Ovary (tissue), 3 donors: ENCODE results near the gene DNAJB11.

Experiments
- EP300 ChIP-seq: sonication (generic); formaldehyde crosslinking; IDR thresholded peaks from one replicate; pipeline ENCODE4 v1.6.1; 2017; ENCODE audit warnings: antibody characterized with exemption
- POLR2A ChIP-seq: fragments of 450-650 bp; IDR thresholded peaks from one replicate; pipeline ENCODE4 v1.6.1; 2017; ENCODE audit warnings: antibody characterized with exemption, mild to moderate bottlenecking, moderate library complexity
- TF ChIP-seq, protein P1 (sequence below), 3 donors: fragments of 450-650 bp in 2 of 3; fragments of 200-600 bp in 1 of 3; IDR thresholded peaks; one replicate each; pipeline versions ENCODE4 v1.5.1 to v1.8.0; 2016 to 2022; ENCODE audit warnings: antibody characterized with exemption in 3 of 3, mild to moderate bottlenecking in 1 of 3
- donor health status: DM: no; HTN: no; CAD: no.

DNA sequence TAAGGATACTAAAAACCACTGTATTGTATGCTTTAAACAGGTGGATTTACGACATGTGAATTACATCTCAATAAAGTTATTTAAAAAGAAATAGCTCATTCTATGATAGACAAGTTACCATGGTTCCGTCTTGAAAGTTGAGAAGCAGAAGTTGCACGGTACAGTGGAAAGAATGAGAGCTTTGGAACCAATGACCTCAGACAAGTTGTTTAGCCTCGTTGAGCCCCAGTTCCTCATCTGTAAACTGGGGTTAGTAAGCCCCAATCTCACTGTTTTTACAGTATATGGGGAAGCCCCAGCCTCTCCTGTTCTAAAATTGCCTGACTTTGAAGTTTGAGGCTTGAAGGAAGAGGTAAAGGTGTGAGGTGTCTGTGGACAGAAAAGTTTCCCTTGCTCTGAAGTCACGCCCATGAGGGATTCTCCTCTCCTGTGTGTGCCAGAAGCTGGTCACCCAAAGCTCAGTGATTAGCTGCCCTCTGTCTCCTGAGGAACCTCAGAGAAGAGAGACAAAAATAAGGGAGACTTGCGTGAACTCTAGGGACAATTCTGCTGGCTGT is 36.3 kb upstream of the DNAJB11 start:
- TF ChIP-seq, protein P1, sequence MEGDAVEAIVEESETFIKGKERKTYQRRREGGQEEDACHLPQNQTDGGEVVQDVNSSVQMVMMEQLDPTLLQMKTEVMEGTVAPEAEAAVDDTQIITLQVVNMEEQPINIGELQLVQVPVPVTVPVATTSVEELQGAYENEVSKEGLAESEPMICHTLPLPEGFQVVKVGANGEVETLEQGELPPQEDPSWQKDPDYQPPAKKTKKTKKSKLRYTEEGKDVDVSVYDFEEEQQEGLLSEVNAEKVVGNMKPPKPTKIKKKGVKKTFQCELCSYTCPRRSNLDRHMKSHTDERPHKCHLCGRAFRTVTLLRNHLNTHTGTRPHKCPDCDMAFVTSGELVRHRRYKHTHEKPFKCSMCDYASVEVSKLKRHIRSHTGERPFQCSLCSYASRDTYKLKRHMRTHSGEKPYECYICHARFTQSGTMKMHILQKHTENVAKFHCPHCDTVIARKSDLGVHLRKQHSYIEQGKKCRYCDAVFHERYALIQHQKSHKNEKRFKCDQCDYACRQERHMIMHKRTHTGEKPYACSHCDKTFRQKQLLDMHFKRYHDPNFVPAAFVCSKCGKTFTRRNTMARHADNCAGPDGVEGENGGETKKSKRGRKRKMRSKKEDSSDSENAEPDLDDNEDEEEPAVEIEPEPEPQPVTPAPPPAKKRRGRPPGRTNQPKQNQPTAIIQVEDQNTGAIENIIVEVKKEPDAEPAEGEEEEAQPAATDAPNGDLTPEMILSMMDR (IDR thresholded peaks at IDR 0.05), result no peak
- TF ChIP-seq POLR2A (no peak), EP300 (no peak)
